NCI-H1930 (cell line): Measurements from ENCODE around the gene KRT16.
A peak's percentile ranks its signal among the peaks of the same experiment; 100 is the strongest.
"Not testable (repeated sequence)": the region's sequence is repeated elsewhere in the genome, so short reads cannot be mapped to it uniquely, and the experiment has no call there.

Experiments used
- DNase-seq, 2 experiments: peaks; one replicate each; lab custom pipeline; 2025; lab: John Stamatoyannopoulos, UW

KRT16 gene

DNA sequence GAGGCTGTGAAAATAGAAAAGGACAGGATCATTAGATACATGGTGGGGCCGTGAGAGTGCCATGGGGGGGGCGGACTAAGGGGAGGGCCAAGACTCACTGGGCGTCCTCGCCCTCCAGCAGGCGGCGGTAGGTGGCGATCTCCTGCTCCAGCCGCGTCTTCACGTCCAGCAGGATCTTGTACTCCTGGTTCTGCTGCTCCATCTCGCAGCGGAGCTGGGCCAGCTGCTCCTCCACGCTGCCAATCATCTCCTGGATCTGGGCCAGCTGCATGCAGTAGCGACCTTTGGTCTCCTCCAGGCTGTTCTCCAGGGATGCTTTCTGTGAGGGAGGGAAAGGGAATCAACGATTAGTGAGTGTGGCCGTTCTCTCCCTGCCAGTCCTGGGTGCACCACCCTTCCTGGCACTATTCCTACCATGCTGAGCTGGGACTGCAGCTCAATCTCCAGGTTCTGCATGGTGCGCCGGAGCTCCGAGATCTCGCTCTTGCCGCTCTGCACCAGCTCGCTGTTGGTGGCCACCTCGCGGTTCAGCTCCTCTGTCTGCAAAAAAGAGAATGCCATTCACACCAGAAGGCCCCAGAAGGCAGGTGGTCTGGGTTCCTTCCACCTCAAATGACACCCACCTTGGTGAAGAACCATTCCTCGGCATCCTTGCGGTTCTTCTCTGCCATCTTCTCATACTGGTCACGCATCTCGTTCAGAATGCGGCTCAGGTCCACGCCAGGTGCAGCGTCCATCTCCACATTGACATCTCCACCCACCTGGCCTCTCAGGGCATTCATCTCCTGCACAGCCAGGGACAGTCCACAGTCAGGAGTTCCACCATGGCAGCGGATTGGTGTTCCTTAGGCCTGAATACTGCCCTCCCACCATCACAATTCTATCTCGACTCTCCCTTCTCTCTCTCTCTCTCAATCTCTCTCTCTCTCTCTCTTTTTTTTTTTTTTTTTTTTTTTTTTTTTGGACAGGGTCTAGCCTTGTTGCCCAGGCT is 29.1 kb downstream of the KRT16 start:
- DNase-seq = no peak

DNA sequence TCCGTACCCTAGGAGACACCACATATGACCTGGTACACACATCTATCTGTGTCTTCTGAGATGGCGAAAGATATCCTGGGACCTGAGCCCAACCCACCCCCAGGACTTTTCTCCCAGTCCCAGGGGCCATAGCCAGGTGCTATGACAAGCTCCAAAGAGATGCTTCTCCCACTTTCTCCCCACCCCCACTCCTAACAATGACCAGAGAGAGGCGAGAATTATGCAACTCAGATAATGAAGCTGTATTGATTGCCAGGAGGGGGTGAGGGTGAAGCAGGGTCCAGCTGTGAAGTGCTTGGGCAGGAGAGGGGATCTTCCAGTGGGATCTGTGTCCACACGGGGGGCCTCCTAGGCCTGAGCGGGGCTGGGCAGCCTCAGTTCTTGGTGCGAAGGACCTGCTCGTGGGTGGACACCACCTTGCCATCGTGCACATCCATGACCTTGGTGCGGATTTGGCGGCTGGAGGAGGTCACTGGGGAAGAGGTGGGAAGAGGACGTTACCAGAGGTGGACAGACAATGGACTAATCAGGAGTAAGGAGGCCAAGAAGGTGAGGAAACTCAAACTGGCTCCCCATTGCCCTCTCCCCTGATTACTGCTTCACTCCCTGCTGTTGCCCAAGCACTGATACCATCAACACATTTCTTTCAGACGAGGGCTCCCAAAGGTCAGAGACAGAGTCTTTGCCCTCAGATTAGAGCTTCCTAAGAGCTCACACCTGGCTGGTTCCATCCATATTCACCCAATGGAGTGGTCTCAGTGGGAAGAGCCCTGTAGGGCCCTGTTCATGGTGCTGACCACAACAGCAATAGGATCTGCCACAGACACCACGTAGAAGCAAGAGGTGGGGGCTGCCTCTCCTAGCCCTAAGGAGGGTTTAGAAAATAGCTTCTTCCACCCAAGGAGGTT is 30.3 kb downstream of the KRT16 start:
- not testable (repeated sequence) for DNase-seq

DNA sequence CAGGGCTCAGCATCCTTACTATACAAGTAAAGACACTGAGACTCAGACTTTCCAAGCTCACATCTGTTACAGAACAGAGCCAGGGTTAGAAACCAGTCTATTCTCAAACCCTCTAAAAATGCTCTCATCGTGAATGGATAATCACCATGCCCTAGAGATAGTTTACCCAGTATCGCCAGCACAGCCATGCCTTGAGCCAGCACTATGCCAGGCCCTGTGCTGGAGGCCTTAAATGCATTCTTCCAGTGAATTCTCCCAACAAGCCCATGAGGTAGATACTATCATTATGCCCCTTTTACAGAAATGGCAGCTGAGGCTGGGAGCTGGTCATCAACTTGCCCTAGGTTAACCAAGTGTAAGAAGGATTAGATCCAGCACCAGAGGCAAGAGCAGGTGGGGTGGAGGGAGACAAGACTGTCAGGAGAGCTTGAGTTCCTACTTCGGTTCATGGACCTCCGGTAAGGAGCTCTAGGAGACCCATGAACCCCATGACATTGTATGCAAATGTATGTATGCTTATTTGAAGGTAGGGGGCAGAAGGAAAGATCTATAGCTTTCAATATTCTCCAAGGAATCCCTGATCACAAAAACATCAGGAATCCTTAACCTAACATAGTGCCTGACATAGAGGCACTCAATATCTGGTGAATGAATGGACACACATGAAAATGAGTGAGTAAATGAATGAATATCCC is 31.1 kb downstream of the KRT16 start:
- no peak for DNase-seq

DNA sequence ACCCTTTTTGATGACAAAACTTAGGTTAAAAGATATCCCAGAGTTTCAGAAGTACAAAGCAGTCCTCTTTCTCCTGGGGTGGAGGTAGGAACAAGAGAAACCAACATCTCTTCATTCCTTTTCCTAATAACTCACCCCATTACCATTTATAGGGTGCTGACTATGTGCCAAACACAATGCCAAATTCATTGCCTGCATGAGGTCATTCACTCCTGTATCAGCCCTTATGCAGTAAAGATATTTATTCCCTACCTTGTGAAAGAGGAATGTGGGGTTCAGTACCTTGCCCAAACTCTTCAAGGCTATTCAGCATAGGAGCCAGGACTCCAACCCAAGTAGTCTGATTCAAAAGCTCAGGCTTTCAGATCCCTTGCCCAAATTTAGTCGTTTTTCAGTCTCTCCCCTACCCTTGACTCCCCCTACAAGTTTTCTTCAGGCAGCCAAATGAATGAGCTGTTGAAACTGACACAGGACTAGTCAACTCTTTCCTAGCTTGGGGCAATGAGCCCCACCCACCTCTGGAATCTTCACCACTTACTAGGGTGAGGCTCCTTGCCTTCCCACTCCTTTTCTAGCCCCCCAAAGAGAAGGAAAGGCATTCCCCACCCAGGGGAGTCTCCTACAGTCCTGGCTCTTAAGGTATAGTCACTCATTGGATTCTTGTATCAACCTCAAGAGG is 31.7 kb downstream of the KRT16 start:
- no peak for DNase-seq

DNA sequence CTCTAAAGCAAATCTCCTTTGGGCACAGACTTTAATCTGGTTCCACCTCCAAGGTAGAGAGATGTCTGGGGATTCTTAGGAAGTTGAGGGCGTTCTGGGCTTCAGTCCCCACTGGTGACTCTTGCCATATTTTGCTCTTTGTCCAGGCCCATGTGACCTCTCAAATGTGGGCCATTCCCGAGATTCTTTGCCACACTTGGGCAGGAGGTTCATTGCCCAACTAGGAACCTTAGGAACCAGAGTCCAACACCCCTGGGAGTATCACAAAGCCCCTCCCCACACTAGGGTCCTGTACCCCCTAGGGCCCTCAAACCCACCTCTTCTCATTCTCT is 32.4 kb downstream of the KRT16 start:
- DNase-seq = no peak

DNA sequence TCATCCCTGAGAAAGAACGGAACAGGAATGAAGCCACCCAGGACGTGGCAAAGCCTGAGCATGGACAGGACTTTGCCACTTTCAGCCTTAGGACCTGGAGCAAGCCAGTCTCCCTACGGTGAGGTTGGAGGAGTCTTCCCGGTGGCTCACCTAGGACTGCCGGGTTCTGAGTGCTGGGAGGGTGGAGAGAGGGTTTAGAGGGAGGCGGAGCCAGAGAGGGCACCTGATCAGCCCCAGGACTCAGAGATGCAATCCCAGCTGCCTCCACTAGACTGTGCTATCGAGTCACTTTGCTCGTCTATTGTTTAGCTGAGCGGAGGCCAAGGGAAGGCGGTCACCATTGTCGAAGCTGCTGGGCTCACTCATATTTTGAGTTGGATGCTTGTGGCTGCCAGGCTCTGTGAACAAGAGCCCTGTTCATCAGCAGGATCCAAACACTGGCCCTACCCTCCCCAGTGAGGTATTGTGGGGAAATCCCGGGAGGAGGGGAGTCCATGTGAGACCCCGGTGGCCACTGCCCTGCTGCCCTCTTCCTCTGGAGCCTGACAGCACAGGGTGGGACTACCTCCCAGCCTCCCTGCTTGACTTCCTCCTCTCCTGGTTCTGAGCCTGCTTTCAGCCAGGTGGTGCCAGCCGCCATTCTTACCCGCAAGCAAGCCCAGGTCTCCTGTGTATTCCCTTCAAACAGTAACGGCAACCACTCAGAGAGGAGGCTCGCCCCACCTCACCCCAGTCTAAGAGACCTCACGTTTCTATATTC is 32.9 kb downstream of the KRT16 start:
- peak; percentile 63 to 86 for DNase-seq

DNA sequence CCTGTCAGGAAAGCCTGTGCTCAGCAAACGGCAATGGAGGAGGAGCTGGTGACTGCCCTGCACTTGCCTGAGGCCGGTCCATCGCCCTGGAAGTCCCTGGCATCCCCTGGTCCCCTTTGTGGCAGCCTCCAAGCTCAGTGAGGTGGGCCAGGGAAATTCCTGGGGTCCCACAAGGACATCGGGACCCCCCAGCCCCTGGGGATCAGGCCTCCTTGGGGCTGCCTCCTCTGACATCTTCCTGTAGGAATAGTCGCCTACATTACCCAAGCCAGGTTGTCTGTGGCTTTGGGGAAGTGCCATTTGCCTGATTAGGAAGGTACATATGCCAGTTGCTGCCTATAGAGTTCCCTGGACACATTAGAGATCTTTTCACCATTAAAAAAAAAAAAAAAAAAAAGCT is 33.6 kb downstream of the KRT16 start:
- DNase-seq = no peak

DNA sequence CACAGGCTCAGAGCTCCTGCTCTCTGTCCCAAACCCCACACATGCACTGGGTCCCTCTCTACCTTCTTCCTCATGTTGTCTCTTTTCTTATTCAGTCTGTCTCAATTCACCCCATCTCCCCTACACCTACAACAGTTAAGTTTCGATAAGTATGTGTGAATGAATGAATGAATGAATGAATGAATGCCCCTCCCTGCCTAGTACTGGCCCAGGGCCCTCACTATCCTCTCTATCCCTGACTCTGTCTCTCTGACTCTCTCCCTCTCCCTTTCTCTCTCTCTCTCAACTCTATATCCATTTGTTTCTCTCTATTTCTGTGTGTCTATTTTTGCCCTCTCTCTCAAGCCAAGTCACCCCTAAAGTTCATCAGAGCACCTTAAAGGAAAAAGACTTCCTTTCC is 34.0 kb downstream of the KRT16 start:
- no peak for DNase-seq

DNA sequence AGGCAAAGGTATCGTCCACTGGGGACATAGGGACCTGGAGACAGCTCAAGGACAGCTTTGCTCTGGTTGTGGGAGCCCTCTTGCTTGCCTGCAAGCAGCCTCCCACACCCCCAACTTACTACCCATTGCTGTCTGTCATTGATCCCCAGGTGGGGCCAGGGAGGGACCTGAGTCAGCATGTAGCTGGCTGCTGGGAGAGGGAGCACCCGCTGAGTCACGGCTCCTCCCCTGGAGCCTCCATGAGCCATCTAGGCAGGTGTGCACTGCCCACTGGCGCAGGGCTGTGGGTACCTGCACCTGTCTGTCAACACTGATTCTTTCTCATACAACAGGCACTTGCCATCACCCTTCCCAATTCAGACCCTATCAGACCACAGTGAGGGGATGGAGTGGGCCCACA is 35.8 kb downstream of the KRT16 start:
- not testable (repeated sequence) for DNase-seq

DNA sequence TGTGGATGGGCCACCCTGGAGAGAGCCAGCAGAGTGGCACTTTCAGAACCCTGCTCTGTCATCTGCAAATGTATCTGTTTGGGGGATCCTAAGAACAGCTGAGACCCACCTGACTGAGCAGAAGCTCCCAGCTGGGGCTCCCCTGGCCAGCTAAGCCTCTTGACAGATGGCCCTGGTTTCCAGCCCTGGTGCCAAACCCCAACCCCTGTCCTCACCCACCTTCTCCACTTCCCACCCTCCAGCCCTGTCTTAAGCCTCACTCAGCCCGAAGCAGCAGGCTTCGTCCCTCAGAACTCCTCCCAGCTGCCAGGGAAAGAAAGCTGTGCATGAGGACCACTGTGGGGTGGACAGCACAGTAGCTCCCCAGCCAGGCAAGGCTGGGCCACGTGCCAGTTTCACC is 37.2 kb downstream of the KRT16 start:
- DNase-seq = no peak

DNA sequence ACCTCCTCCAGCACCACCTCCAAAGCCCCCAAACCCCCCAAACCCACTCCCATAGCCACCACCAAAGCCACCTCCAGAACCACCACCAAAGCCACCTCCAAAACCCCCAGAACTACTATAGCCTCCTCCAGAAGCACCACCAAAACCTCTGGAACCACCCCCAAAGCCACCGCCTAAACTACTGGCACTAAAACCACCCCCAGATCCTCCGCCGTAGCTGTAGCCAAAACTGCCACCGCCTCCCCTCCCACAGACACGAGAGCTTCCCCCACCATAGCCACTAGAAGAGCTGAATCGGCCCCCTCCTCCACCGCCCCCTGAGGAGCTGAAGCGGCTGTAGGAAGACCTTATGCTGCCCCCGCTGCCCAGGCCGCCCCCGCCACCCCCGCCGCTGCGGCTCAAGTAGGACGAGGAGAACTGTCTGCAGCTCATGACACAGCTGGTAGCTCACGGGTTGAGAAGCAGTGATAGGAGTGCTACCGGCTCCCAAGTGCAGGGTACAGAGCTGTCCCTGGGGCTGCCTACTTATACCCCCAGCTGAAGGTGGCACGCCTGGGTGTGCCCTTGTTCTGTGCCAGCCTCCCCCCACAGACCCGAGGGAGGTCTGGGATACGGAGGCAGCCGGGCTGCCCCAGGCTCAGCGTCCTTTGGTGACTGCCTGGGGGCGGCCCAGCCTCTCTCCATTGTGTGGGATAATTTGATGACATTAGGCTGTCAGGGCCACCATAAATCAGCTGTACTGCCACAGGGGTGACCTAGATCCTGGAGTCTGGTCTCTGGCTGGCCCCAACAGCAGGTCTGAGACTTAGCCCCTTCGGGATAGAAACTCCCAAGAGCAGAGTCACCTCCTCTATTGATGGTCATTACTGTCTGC is 40.8 kb downstream of the KRT16 start, which contains the start of gene KRT9:
Gene KRT9 (minus strand): TSS at position 499 of the 874 bp plus-strand sequence. CDS start 67 bp downstream, at position 432.
- DNase-seq = no peak

DNA sequence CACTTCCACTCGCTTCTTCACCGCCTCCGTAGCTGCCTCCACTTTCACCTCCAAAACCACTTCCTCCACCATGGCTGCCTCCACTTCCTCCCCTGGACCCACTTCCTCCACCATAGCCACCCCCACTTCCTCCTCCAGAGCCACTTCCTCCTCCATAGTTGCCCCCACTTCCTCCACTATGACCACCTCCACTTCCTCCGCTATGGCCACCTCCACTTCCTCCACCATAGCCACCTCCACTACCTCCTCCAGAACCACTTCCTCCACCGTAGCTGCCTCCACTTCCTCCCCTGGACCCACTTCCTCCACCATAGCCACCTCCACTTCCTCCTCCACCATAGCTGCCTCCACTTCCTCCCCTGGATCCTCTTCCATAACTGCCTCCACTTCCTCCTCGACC is 45.2 kb downstream of the KRT16 start:
- DNase-seq = no peak

DNA sequence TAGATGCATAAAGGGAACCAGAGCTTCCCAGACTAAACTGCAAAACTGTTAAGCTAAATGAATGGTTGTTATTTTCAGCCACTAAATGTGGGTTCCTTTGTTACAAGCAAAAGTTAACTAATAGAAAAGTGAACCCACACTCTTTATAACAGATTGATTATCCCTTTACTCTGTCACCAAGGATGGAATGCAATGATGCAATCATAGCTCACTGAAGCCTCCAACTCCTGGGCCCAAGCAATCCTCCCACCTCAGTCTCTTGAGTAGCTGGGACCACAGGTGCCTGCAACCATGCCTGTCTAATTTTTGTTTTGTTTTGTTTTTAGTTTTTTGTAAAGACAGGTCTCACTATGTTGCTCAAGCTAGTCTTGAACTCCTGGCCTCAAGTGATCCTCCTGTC is 47.2 kb downstream of the KRT16 start:
- DNase-seq = no peak

DNA sequence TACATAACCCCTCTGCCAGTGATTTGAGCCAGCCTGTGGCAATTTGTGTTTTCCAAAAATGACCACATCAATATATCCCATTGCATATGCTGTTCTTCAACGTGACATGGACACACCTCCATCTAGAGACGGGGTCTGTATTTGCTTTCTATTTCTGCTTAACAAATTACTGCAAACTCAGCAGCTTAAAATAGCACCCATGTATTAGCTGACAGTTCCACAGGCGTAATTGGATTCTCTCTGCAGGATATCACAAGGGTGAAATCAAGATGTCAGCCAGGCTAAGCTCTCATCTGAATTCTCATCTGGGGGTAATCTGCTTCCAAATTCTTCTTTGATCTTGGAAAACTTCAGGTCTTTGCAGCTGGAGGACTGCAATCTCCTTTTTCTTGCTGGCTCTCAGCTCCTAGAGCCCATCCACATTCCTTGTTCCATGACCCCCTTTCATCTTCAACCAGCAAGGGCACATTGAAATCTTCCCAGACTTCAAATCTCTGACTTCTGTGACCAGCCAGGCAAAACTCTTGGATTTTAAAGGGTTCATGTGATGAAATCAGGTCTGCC is 48.9 kb downstream of the KRT16 start:
- DNase-seq = no peak

DNA sequence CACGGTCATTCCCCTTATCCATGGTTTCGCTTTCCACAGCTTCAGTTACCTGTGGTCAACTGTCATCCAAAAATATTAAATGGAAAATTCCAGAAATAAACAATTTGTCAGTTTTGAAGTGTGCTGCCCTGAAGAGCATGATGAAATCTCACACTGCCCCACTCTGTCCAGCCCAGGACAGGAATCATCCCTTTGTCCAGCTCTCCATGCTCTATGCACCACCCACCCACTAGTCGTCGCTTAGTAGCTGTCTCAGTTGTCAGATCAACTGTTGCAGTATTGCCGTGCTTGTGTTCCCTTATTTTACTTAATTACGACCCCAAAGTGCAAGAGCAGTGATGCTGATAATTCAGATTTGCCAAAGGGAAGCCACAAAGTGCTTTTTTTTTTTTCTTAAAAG is 51.0 kb downstream of the KRT16 start:
- no peak for DNase-seq
